ENCODE data around the gene ZBTB32. TPM values are rescaled to one million over a fixed set of nuclear protein-coding genes. Genes with fewer than 3 reads are reported as not detected.

Gene ZBTB32
- total and polyA plus RNA-seq, 4 donors, result 0.47 TPM; not detected in 3

GRCh38 chr19:35752746-35753350 is 48.5 kb downstream of the ZBTB32 start (continued):
- no peak for TF ChIP-seq ATF3 (IDR thresholded peaks at IDR 0.05)
- no peak for TF ChIP-seq GABPA (IDR thresholded peaks at IDR 0.05 in 1 of 2, conservative IDR thresholded peaks at IDR 0.05 in 1 of 2)
- no peak for TF ChIP-seq RAD21 (IDR thresholded peaks at IDR 0.05)
- no peak for TF ChIP-seq JUND (IDR thresholded peaks at IDR 0.05)

GRCh38 chr19:35753634-35754369 is 49.4 kb downstream of the ZBTB32 start:
- Histone ChIP-seq H3K27me3 (ENCODE audit: control insufficient read depth in 4 of 4, insufficient read depth in 4 of 4, low read length in 3 of 4) (no peaks in the 10 kb centered on the region), H3K36me3 (ENCODE audit: control insufficient read depth in 4 of 4, insufficient read depth in 3 of 4, low read depth in 1 of 4, low read length in 3 of 4) (peaks cover 0 to 20% (median 10%) of the 10 kb centered on the region in 4 donors), H3K9me3 (ENCODE audit: control insufficient read depth in 4 of 4, low read length in 3 of 4) (no peaks in the 10 kb centered on the region), H3K4me3 (ENCODE audit: low read depth in 1 of 3, low read length in 3 of 3) (no peak overlapping the region), H3K4me1 (ENCODE audit: control insufficient read depth in 4 of 4, insufficient read depth in 4 of 4, low read length in 3 of 4) (peaks cover 13 to 20% (median 17%) of the 10 kb centered on the region in 4 donors), H3K9ac (ENCODE audit: low read depth in 1 of 2, low read length in 2 of 2) (no peak overlapping the region), H3K27ac (ENCODE audit: low read depth in 1 of 2, low read length in 2 of 2) (no peak overlapping the region)
- no peak for TF ChIP-seq TAF1 (conservative IDR thresholded peaks at IDR 0.05)
- no peak for TF ChIP-seq HNF4G (IDR thresholded peaks at IDR 0.05)
- TF ChIP-seq FOXA1 (IDR thresholded peaks at IDR 0.05), result no peak
- TF ChIP-seq NR2F2 (IDR thresholded peaks at IDR 0.05), result no peak
- TF ChIP-seq RAD21 (IDR thresholded peaks at IDR 0.05), result no peak
- no peak for TF ChIP-seq EGR1 (IDR thresholded peaks at IDR 0.05; ENCODE audit: low read depth in 2 of 2)
- TF ChIP-seq, protein P1, sequence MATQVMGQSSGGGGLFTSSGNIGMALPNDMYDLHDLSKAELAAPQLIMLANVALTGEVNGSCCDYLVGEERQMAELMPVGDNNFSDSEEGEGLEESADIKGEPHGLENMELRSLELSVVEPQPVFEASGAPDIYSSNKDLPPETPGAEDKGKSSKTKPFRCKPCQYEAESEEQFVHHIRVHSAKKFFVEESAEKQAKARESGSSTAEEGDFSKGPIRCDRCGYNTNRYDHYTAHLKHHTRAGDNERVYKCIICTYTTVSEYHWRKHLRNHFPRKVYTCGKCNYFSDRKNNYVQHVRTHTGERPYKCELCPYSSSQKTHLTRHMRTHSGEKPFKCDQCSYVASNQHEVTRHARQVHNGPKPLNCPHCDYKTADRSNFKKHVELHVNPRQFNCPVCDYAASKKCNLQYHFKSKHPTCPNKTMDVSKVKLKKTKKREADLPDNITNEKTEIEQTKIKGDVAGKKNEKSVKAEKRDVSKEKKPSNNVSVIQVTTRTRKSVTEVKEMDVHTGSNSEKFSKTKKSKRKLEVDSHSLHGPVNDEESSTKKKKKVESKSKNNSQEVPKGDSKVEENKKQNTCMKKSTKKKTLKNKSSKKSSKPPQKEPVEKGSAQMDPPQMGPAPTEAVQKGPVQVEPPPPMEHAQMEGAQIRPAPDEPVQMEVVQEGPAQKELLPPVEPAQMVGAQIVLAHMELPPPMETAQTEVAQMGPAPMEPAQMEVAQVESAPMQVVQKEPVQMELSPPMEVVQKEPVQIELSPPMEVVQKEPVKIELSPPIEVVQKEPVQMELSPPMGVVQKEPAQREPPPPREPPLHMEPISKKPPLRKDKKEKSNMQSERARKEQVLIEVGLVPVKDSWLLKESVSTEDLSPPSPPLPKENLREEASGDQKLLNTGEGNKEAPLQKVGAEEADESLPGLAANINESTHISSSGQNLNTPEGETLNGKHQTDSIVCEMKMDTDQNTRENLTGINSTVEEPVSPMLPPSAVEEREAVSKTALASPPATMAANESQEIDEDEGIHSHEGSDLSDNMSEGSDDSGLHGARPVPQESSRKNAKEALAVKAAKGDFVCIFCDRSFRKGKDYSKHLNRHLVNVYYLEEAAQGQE (IDR thresholded peaks at IDR 0.05), result no peak
- no peak for TF ChIP-seq ZBTB33 (IDR thresholded peaks at IDR 0.05)
- no peak for TF ChIP-seq SP1 (IDR thresholded peaks at IDR 0.05)
- TF ChIP-seq FOXA2 (IDR thresholded peaks at IDR 0.05), result no peak
- no peak for TF ChIP-seq GABPA (IDR thresholded peaks at IDR 0.05 in 1 of 2, conservative IDR thresholded peaks at IDR 0.05 in 1 of 2)
- no peak for TF ChIP-seq HNF4A (conservative IDR thresholded peaks at IDR 0.05)
- no peak for TF ChIP-seq ATF3 (IDR thresholded peaks at IDR 0.05)
- no peak for TF ChIP-seq JUND (IDR thresholded peaks at IDR 0.05)
- TF ChIP-seq YY1 (IDR thresholded peaks at IDR 0.05), result no peak
- no peak for TF ChIP-seq RXRA (IDR thresholded peaks at IDR 0.05)
- no peak for TF ChIP-seq MAX (IDR thresholded peaks at IDR 0.05)
- TF ChIP-seq CTCF (IDR thresholded peaks at IDR 0.05; ENCODE audit: low read depth, low read length, missing input control), result no peak
- no peak for DNase-seq (ENCODE audit: low spot score)
- 95% methylated on average over 20 of the region's 20 CpGs for WGBS
